ENCODE results near the gene CEMP1. TPM values are rescaled to one million over a fixed set of nuclear protein-coding genes. Genes with fewer than 3 reads are reported as not detected.

CEMP1 gene
- total RNA-seq, 1 donor from 2014 or later: not detected

- DNase-seq (ENCODE audit: low read depth): no peak
These were observed 46.2 kb downstream of the CEMP1 start for GRCh38 chr16:2484898-2485508.

- no peak for DNase-seq (ENCODE audit: low read depth)
These were observed 47.0 kb downstream of the CEMP1 start for GRCh38 chr16:2483939-2484897.

- no peak for DNase-seq (ENCODE audit: low read depth)
These were observed 48.3 kb downstream of the CEMP1 start for GRCh38 chr16:2482708-2483534.

GRCh38 chr16:2482249-2482648 lies 49.0 kb downstream of the CEMP1 start:
- no peak for DNase-seq (ENCODE audit: low read depth)

GRCh38 chr16:2481676-2482075 lies 49.5 kb downstream of the CEMP1 start:
- peak; percentile 75 for DNase-seq (ENCODE audit: low read depth)

- no peak for DNase-seq (ENCODE audit: low read depth)
These were observed 50.3 kb downstream of the CEMP1 start for GRCh38 chr16:2480948-2481347.

Other genes starting within 250 kb of the CEMP1 start
- gene ABCA3, start 190.7 kb downstream of the CEMP1 start, total RNA-seq: 13.2 and 16.5 TPM in 2 replicates
- gene CCNF, start 102.0 kb downstream of the CEMP1 start, total RNA-seq: 3.7 and 14.9 TPM in 2 replicates
- 2.3 and 6.3 TPM in 2 replicates for gene TEDC2, start 71.3 kb downstream of the CEMP1 start, total RNA-seq
- 1.2 TPM in 1 of 2 replicates, not detected in the other for gene NTN3, start 60.1 kb downstream of the CEMP1 start, total RNA-seq
- gene TBC1D24, start 56.3 kb downstream of the CEMP1 start, total RNA-seq: 6.3 and 18.3 TPM in 2 replicates
- 10.9 and 36.3 TPM in 2 replicates for gene ATP6V0C, start 17.5 kb downstream of the CEMP1 start, total RNA-seq
- 24.4 and 31.4 TPM in 2 replicates for gene AMDHD2, start 11.0 kb downstream of the CEMP1 start, total RNA-seq
- 16.0 and 32.9 TPM in 2 replicates for gene PDPK1, start 6.6 kb upstream of the CEMP1 start, total RNA-seq
- 26.0 and 41.3 TPM in 2 replicates for gene KCTD5, start 151.1 kb upstream of the CEMP1 start, total RNA-seq
- 0.85 and 1.7 TPM in 2 replicates for gene PRSS27, start 188.8 kb upstream of the CEMP1 start, total RNA-seq
- gene SRRM2, start 221.2 kb upstream of the CEMP1 start, total RNA-seq: 19.8 and 114 TPM in 2 replicates
- 239 and 444 TPM in 2 replicates for gene ELOB, start 245.9 kb upstream of the CEMP1 start, total RNA-seq